ENCODE measurements around the gene ADGRG3. TPM values are rescaled to one million over a fixed set of nuclear protein-coding genes. Genes with fewer than 3 reads are reported as not detected.

ADGRG3 gene
- total and polyA plus RNA-seq, 2 of the 13 experiments (the other 11 are each of a cell fraction or from before 2014, with no cell fraction given): 2.7 to 11.8 TPM

- no peak; the same call in 1 of the 2 replicates for TF ChIP-seq PATZ1 (CRISPR knock-in tag; IDR thresholded peaks at IDR 0.05)
- TF ChIP-seq ISX (CRISPR knock-in tag; conservative IDR thresholded peaks at IDR 0.05): no peak
- TF ChIP-seq AFF4 (CRISPR knock-in tag; IDR thresholded peaks at IDR 0.05): no peak
- peak; percentile 38 for TF ChIP-seq ZNF607 (CRISPR knock-in tag; IDR thresholded peaks at IDR 0.05; ENCODE audit: borderline replicate concordance)
- TF ChIP-seq RXRA (CRISPR knock-in tag; IDR thresholded peaks at IDR 0.05): no peak
- peak; percentile 69; the same call in 1 of the 2 replicates for TF ChIP-seq NFKB2 (CRISPR knock-in tag; IDR thresholded peaks at IDR 0.05; ENCODE audit: borderline replicate concordance)
- TF ChIP-seq ZNF691 (CRISPR knock-in tag; IDR thresholded peaks at IDR 0.05; ENCODE audit: borderline replicate concordance, low read depth): no peak
- no peak for TF ChIP-seq ZNF746 (CRISPR knock-in tag; IDR thresholded peaks at IDR 0.05)
- peak; percentile 3 for TF ChIP-seq ZNF407 (CRISPR knock-in tag; IDR thresholded peaks at IDR 0.05; ENCODE audit: not compliant biosample characterization)
- TF ChIP-seq TEF (CRISPR knock-in tag; IDR thresholded peaks at IDR 0.05): no peak
- TF ChIP-seq TMF1 (CRISPR knock-in tag; IDR thresholded peaks at IDR 0.05; ENCODE audit: low read depth): no peak
- no peak for TF ChIP-seq SAP130 (CRISPR knock-in tag; IDR thresholded peaks at IDR 0.05; ENCODE audit: low read depth)
- no peak for TF ChIP-seq ZNF296 (CRISPR knock-in tag; conservative IDR thresholded peaks at IDR 0.05)
Measured at GRCh38 chr16:57666353-57667047, 1.6 kb upstream of the ADGRG3 start (continued).

Measured in HepG2 (cell line).